Measurements from ENCODE around the gene OGFRL1. TPM values are rescaled to one million over a fixed set of nuclear protein-coding genes. Genes with fewer than 3 reads are reported as not detected.

The OGFRL1 gene
- total RNA-seq, 3 donors from 2014 or later: 2.5 to 3.0 (median 2.7) TPM

DNA sequence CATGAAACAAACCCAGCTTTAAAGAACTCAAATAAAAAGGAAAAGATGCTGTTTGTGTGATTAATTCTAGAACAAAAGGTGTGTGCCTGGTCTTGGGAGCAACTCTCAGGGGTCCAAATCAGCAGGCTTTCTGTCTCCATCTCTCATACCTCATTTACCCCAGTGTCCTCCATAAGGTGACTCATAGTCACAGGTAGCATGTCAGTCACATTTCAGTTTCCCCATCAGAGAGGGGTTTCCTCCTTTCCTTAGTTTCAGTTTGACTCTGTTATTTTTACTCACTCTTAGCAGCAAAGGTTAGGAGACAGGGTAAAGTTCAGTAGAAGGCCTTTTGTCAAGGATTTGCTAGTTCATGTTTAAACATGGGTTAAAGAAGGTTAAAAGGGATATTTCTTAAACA, 46.2 kb downstream of the OGFRL1 start:
- no peaks in the 10 kb centered on the region for H3K27me3 Mint-ChIP-seq (ENCODE audit: low read depth)
- ATAC-seq (peak in 1 of 2 donors; percentile 35), DNase-seq (no peak)
- H3K4me1 Mint-ChIP-seq (ENCODE audit: low read depth): no peaks in the 10 kb centered on the region
- no peak overlapping the region for H3K4me3 Mint-ChIP-seq
- H3K36me3 Mint-ChIP-seq (ENCODE audit: insufficient read depth): no peaks in the 10 kb centered on the region
- no peaks in the 10 kb centered on the region for H3K9me3 Mint-ChIP-seq

DNA sequence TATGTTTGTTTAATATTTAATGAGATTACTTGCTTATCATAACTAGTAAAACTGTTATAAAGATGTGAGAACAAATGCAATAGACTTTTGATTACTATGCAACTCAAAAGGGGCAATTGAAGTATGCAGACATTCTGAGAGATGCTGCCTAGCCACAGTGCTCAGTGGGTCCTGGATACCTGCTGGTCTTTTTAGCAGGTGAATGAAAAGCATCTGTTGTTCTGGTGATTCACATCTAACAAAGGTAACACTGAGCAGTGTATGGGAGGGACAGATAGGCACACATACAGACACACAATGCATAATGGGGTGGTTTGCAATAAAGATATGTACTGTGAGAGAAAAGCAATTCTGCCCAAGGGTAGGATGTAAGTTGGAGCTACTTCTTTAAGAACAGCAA, 46.9 kb downstream of the OGFRL1 start:
- no peaks in the 10 kb centered on the region for H3K27me3 Mint-ChIP-seq (ENCODE audit: low read depth)
- no peaks in the 10 kb centered on the region for H3K9me3 Mint-ChIP-seq
- no peaks in the 10 kb centered on the region for H3K36me3 Mint-ChIP-seq (ENCODE audit: insufficient read depth)
- ATAC-seq (no peak), DNase-seq (no peak)
- H3K4me1 Mint-ChIP-seq (ENCODE audit: low read depth): no peaks in the 10 kb centered on the region
- H3K4me3 Mint-ChIP-seq: no peak overlapping the region

DNA sequence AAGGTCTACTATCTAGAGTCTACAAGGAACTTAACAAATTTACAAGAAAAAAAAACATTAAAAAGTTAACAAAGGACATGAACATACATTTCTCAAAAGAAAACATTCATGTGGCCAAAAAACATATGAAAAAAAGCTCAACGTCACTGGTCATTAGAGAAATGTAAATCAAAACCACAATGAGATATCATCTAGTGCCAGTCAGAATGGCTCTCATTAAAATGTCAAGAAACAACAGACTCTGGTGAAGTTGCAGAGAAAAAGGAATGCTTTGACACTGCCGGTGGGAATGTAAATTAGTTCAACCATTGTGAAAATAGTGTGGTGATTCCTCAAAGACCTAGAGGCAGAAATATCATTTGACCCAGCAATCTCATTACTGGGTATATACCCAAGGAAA, 48.3 kb downstream of the OGFRL1 start:
- Mint-ChIP-seq H3K27me3 (ENCODE audit: low read depth) (no peaks in the 10 kb centered on the region), H3K36me3 (ENCODE audit: insufficient read depth) (no peaks in the 10 kb centered on the region), H3K4me1 (ENCODE audit: low read depth) (no peaks in the 10 kb centered on the region), H3K9me3 (no peaks in the 10 kb centered on the region), H3K4me3 (no peak overlapping the region)
- no peak for DNase-seq
- ATAC-seq: no peak

DNA sequence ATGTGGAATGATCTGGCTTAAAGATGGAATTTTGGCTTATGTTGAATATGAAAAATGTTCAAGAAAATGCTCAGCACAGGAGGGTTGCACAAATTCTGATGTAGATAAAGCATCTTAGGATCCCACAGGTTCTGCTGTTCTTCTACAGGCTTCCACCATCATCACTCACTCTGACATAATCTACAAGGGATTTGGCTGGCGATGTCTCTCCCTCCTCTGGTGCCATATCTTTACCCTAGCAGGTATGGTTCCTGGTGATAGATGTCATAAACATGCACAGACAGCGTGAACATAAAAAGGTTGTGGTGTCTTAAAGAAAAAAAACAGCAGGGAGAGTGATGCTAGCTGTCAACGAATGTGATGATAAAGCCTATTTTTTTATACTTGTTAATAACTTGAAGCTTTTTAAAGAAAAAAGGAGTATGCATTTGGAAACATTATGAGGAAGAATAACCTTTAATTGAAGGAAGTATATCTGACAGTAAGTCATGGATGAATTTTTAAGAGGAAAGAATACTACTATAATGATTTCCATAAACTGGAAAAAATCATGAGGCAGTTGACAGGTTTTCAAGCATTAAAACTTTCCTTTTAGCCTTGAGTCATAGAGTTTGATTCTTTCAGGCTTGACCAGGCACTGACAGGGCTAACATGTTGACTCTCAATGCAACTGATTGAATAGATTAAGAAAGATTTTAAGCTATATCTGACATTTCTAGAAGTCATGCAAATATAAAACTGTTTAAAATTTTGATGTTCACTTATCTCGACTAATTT, 50.1 kb downstream of the OGFRL1 start:
- DNase-seq: no peak
- Mint-ChIP-seq H3K4me3 (no peak overlapping the region), H3K27me3 (ENCODE audit: low read depth) (no peaks in the 10 kb centered on the region), H3K36me3 (ENCODE audit: insufficient read depth) (no peaks in the 10 kb centered on the region), H3K4me1 (ENCODE audit: low read depth) (no peaks in the 10 kb centered on the region), H3K9me3 (no peaks in the 10 kb centered on the region)
- no peak for ATAC-seq

DNA sequence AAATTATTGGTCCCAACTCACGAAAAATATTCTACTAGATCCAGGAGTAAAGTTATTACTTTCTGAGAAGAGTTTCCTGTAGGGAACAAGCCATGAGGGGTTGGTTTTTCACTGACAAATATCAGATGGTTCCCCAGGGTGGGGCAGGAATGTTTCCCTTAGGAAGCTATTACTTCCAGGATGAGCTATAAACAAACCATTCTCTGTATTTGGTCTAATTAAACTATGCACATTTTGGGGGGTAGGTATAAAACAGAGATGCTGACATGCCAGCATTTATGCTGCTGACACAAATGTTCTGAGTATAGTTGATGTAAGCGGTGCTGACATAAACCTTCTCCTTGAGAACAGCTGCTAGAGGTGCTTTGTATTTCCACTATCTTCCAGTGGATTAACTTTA, 54.2 kb downstream of the OGFRL1 start:
- ATAC-seq (no peak), DNase-seq (no peak)
- Mint-ChIP-seq H3K27me3 (ENCODE audit: low read depth) (peaks cover 5% of the 10 kb centered on the region), H3K4me3 (no peak overlapping the region), H3K9me3 (no peaks in the 10 kb centered on the region), H3K4me1 (ENCODE audit: low read depth) (no peaks in the 10 kb centered on the region), H3K36me3 (ENCODE audit: insufficient read depth) (no peaks in the 10 kb centered on the region)

DNA sequence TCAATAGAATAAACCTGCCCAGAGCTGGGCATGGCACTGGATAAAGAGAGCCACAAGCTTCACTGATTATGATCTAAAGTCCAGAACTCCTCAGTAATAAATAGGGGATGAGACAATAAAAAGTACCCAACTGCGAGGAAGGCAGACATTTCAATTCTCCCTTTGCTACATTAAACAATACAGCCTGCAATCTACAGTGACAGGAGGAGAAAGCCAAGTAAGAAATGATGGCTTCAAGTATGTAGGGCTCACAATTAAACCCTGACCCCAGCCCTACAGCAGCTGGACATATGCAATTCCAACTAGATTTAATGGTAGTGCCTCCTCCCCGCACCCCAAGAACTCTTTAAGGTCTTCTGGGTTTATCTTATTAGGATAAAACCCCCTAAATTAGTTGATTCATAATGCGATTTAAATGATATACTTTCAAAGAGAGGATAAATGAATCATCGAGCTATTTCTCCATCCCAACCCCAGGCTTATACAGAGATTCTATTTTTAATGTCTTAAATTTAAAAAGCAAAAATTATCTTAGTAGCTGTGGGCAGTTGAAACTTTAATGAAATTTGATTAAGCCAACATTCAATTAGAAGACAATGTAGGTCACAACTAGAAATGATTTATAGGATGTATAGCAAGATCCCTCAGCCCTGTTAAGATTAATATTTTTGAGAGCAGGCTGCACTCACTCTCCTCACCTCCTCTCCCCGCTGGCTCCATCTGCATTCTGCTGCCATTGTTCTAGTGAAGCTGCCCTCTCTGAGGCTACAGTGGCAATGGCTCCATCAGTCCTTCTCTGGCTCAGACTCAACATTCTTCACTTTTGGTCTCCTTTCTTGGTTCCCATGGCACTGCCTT, 57.1 kb downstream of the OGFRL1 start:
- ATAC-seq: no peak
- no peak overlapping the region for H3K4me3 Mint-ChIP-seq
- no peaks in the 10 kb centered on the region for H3K9me3 Mint-ChIP-seq
- no peaks in the 10 kb centered on the region for H3K36me3 Mint-ChIP-seq (ENCODE audit: insufficient read depth)
- H3K4me1 Mint-ChIP-seq (ENCODE audit: low read depth): no peaks in the 10 kb centered on the region
- peaks cover 5% of the 10 kb centered on the region for H3K27me3 Mint-ChIP-seq (ENCODE audit: low read depth)
- DNase-seq: no peak

DNA sequence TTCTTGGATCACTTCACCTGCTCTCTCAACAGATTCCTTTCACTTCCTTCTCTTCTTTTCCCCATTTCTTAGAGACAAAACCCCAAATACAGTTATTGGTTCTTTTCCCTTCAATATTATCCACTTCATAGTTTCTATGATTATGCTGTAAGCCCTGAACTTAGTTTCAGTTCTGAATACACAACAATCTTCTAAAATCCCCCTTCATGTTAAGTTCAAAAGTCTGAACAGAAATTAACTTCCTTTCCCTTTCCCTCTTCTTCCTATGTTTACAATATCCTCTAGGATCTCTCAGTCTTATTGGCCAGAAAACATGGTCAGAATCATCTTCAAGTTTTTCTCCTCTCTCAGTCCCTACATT, 57.7 kb downstream of the OGFRL1 start:
- Mint-ChIP-seq H3K27me3 (ENCODE audit: low read depth) (peaks cover 5% of the 10 kb centered on the region), H3K9me3 (no peaks in the 10 kb centered on the region), H3K4me3 (no peak overlapping the region), H3K36me3 (ENCODE audit: insufficient read depth) (no peaks in the 10 kb centered on the region), H3K4me1 (ENCODE audit: low read depth) (no peaks in the 10 kb centered on the region)
- ATAC-seq (no peak), DNase-seq (no peak)

DNA sequence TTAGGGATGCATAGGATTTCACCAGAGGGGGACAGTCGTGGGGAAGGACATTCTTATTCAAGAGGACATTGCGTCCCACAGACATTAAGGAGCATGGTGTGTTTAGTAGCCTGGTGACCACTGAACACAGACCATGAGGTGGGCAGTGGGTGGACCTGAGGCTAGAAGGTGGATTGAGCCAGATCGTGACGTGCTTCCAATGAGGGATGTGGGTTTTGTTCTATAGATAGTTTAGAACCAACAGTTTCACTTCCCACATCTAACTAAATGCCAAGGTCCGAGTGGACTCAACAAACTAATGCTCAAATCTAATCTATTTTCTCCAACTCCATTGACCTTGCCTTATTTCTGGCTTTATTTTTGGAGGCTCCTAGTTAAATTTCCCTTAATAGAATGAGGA, 58.5 kb downstream of the OGFRL1 start:
- no peak for ATAC-seq
- DNase-seq: no peak
- Mint-ChIP-seq H3K9me3 (no peaks in the 10 kb centered on the region), H3K4me3 (no peak overlapping the region), H3K36me3 (ENCODE audit: insufficient read depth) (no peaks in the 10 kb centered on the region), H3K4me1 (ENCODE audit: low read depth) (no peaks in the 10 kb centered on the region), H3K27me3 (ENCODE audit: low read depth) (peaks cover 5% of the 10 kb centered on the region)

DNA sequence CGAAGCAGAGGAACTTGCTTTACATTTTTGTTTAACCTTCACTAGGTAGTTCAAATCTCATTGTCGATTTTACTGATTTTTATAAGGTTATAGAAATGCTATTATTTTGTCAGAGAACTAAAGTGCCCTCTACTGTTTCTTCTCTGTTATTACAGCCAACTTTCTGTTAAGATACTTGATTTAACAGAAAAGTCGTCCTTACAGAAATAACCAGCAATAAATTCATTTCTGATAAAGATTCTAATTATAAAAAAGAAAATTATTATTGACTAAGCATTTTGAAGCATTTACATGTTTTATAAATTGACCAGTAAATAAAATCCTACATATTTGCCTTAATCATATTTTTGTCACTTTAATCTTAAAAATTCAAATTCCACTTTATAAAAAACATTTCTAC, 60.8 kb downstream of the OGFRL1 start:
- no peaks in the 10 kb centered on the region for H3K9me3 Mint-ChIP-seq
- peaks cover 2% of the 10 kb centered on the region for H3K27me3 Mint-ChIP-seq (ENCODE audit: low read depth)
- no peaks in the 10 kb centered on the region for H3K36me3 Mint-ChIP-seq (ENCODE audit: insufficient read depth)
- no peak for DNase-seq
- H3K4me3 Mint-ChIP-seq: no peak overlapping the region
- no peak for ATAC-seq
- H3K4me1 Mint-ChIP-seq (ENCODE audit: low read depth): no peaks in the 10 kb centered on the region

DNA sequence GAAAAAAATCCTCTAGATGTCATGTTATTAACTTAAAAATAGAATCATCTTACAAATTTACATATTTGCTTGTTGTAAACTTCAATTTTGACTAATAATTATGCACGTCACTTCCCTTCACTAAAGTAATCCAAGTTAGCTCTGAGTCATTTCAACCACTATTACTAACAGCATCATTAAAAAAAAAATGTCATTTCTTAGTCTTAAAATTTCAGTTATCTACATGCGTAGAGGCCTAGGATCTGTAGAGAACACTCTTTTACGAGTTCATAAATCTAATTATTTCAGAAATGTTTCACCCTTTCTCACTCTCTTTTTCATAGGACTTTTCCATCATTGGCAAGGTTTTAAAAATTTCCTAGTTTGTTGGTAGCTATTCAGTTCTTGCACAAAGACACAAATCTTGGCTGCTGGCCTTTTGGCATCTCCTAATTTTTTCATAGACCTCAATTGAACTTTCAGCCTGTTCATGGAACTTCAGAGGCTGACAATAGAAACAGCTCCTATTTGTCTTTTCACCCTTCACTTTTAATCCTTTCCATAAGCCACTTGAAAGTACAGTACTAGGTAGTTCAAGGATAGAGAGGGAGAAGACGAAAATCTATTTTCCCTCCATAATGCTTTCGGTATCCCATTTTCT, 61.5 kb downstream of the OGFRL1 start:
- no peak overlapping the region for H3K4me3 Mint-ChIP-seq
- ATAC-seq (peak in 1 of 2 donors; percentile 25), DNase-seq (no peak)
- H3K9me3 Mint-ChIP-seq: no peaks in the 10 kb centered on the region
- H3K4me1 Mint-ChIP-seq (ENCODE audit: low read depth): no peaks in the 10 kb centered on the region
- no peaks in the 10 kb centered on the region for H3K27me3 Mint-ChIP-seq (ENCODE audit: low read depth)
- no peaks in the 10 kb centered on the region for H3K36me3 Mint-ChIP-seq (ENCODE audit: insufficient read depth)

DNA sequence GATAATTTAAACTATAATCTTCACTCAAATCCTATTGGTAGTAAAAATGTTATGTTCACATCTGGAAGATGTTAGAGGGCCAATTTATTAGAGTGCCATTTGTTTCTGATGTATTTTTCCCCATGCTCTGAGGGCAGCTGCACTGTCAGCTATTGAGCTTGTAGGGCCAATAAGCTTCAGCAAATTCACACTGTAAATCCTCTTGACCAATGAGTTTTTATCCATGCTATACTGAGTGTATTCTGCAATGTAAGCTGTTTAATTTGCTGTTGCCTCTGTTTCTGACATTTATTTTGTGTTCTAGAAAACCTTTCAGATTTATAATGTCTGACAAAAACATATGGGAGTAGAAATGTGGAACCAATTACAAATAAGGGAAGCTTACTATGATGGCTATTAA, 62.6 kb downstream of the OGFRL1 start:
- no peaks in the 10 kb centered on the region for H3K4me1 Mint-ChIP-seq (ENCODE audit: low read depth)
- no peaks in the 10 kb centered on the region for H3K36me3 Mint-ChIP-seq (ENCODE audit: insufficient read depth)
- H3K9me3 Mint-ChIP-seq: no peaks in the 10 kb centered on the region

More for the DNA sequence above, 62.6 kb downstream of the OGFRL1 start:
- DNase-seq (no peak), ATAC-seq (no peak)
- Mint-ChIP-seq H3K4me3 (no peak overlapping the region), H3K27me3 (ENCODE audit: low read depth) (no peaks in the 10 kb centered on the region)

Measured in activated T-cell treated with anti-CD3 and anti-CD28 coated beads, Interleukin-2, amount 50 U/mL, for 4 hours (primary cell).